K562 (cell line): Measurements from ENCODE around the gene CYTH1. TPM values are rescaled to one million over a fixed set of nuclear protein-coding genes. Genes with fewer than 3 reads are reported as not detected.

Experiments
- ATAC-seq: fragments of 200-7000 bp; cut with Tn5 transposase; 3 replicates; pipeline ENCODE4 v1.9.1; 2020; ENCODE audit warnings: moderate library complexity
- BruUV-seq: library from RNA; stranded (reverse); fragments of 400-500 nt; replicated peaks from 2 replicates; lab custom pipeline; 2021; lab: Mats Ljungman, UMichigan
- CTCF ChIA-PET: fragments of 300-600 bp; formaldehyde crosslinking; extraction: SDS; loops from one replicate; lab custom pipeline; 2021; ENCODE audit warnings: low intra/inter-chr PET ratio; lab: Yijun Ruan, JAX
- POLR2A ChIA-PET: fragments of 300-600, 350-650 bp; sonication (Branson Sonifier 250); formaldehyde crosslinking; extraction: SDS; loops from one replicate; lab custom pipeline; 2021; ENCODE audit warnings: antibody characterized with exemption, inconsistent platforms; lab: Yijun Ruan, JAX
- DNase-seq, 4 experiments: peaks; one replicate each; pipeline versions ENCODE4 v3.0.0 to v3.0.0-alpha.2; 2011 to 2018; ENCODE audit warnings: low spot score in 3 of 4, mixed read lengths in 3 of 4; ENCODE audit errors: extremely low read depth in 1 of 4
- FAIRE-seq: peaks from 2 replicates; lab custom pipeline; 2011; peaks lifted over from hg19 to GRCh38; lab: Jason Lieb, UNC
- H2AFZ ChIP-seq: 2 replicates; pipeline ENCODE4 v1.6.0; 2011; ENCODE audit warnings: low read depth, low read length, control low read depth, inconsistent platforms
- H3K27ac ChIP-seq: fragments of 200-600 bp; 3 replicates; pipeline ENCODE4 v1.8.0; 2011; ENCODE audit warnings: low read depth, mild to moderate bottlenecking, control low read depth, inconsistent platforms, low read length, moderate library complexity, mixed read lengths; ENCODE audit errors: extremely low read depth
- H3K27me3 ChIP-seq, 2 experiments: fragments of 300-600 bp in 1 of 2; 2 replicates in 1 of 2; 3 replicates in 1 of 2; pipeline versions ENCODE4 v1.6.0 to v1.8.0; 2011; ENCODE audit warnings: inconsistent platforms in 2 of 2, low read length in 2 of 2, mild to moderate bottlenecking in 1 of 2, mixed read lengths in 1 of 2, moderate library complexity in 1 of 2; ENCODE audit not compliant: control insufficient read depth in 2 of 2, insufficient read depth in 2 of 2
- H3K36me3 ChIP-seq: fragments of 300-600 bp; 3 replicates; pipeline ENCODE4 v1.8.0; 2011; ENCODE audit warnings: mild to moderate bottlenecking, low read length, inconsistent platforms; ENCODE audit not compliant: control insufficient read depth, insufficient read depth
- H3K4me1 ChIP-seq, 2 experiments: fragments of 200-600 bp in 1 of 2; replicated peaks in 1 of 2; 2 replicates in 1 of 2; 3 replicates in 1 of 2; pipeline versions ENCODE4 v1.5.1 to v1.8.0; 2011; ENCODE audit warnings: inconsistent platforms in 2 of 2, low read length in 2 of 2, mild to moderate bottlenecking in 1 of 2, mixed read lengths in 1 of 2, moderate library complexity in 1 of 2; ENCODE audit not compliant: control insufficient read depth in 2 of 2, insufficient read depth in 2 of 2
- H3K4me2 ChIP-seq: 2 replicates; pipeline ENCODE4 v1.6.1; 2011; ENCODE audit warnings: low read length, control low read depth, inconsistent platforms, mixed read lengths; ENCODE audit not compliant: insufficient read depth
- H3K4me3 ChIP-seq: fragments of 200-600 bp; sonication (generic), shearing (Covaris generic); 2 replicates; pipeline ENCODE4 v1.5.1; 2016; ENCODE audit warnings: control low read depth, inconsistent platforms
- H3K79me2 ChIP-seq: fragments of 200-600 bp; 3 replicates; pipeline ENCODE4 v1.8.0; 2011; ENCODE audit warnings: low read length, inconsistent platforms; ENCODE audit not compliant: control insufficient read depth, insufficient read depth
- H3K9ac ChIP-seq, 2 experiments: 2 replicates each; pipeline versions ENCODE4 v1.6.0 to v1.6.1; 2011; ENCODE audit warnings: low read depth in 2 of 2, low read length in 2 of 2, control low read depth in 1 of 2, inconsistent platforms in 1 of 2, mild to moderate bottlenecking in 1 of 2, mixed read lengths in 1 of 2; ENCODE audit not compliant: insufficient read depth in 1 of 2
- H3K9me1 ChIP-seq: one replicate; pipeline ENCODE4 v1.6.0; 2011; ENCODE audit warnings: inconsistent platforms, mild to moderate bottlenecking, low read length, moderate library complexity; ENCODE audit not compliant: control insufficient read depth, insufficient read depth
- H3K9me3 ChIP-seq: replicated peaks from 2 replicates; pipeline ENCODE4 v1.5.1; 2011; ENCODE audit warnings: low read depth, low read length, inconsistent platforms; ENCODE audit not compliant: control insufficient read depth, insufficient read depth
- H4K20me1 ChIP-seq: replicated peaks from 2 replicates; pipeline ENCODE4 v1.6.1; 2011; ENCODE audit warnings: low read length, inconsistent platforms, mixed read lengths; ENCODE audit not compliant: control insufficient read depth, insufficient read depth
- U2AF2 ChIP-seq: fragments of 200-400 bp; formaldehyde crosslinking; optimal IDR thresholded peaks from 2 replicates; pipeline ENCODE3; 2017; ENCODE audit warnings: low read depth, mild to moderate bottlenecking, low read length
- WGBS: fragments of 100-300 bp; shearing (Covaris generic); methylation state at CpG from one replicate; pipeline ENCODE4 v1.1.6; 2016; ENCODE audit warnings: low coverage, mixed read lengths; ENCODE audit not compliant: insufficient coverage; ENCODE audit errors: missing lambda C conversion rate; 5-methylcytosine and 5-hydroxymethylcytosine counted together
- in situ Hi-C: fragments of 300-500 bp; cut with MboI; formaldehyde crosslinking; loops from 4 replicates; pipeline ENCODE4 v1.15.0; 2018; ENCODE audit warnings: inconsistent platforms, mixed read lengths
- intact Hi-C: fragments of 100-400 bp; cut with micrococcal nuclease; formaldehyde crosslinking; loops from 2 replicates; pipeline ENCODE4 v1.14.2; 2022
- polyA plus RNA-seq, 8 experiments: library from polyadenylated mRNA; depleted of rRNA in 4 of 8; stranded (reverse) in 5 of 8; unstranded in 3 of 8; fragments of >200 nt; fragmentation: Nextera tagmentation in 2 of 8; fragmentation: Illumina TruSeq in 1 of 8; extraction: Ambion mirVana in 2 of 8; extraction: Trizol in 1 of 8; gene quantifications; 2 replicates each; pipeline versions ENCODE4 v1.2.1 to v1.2.3, GENCODE V29; 2011 to 2014; ENCODE audit warnings: inconsistent platforms in 1 of 8, missing spikeins in 1 of 8
- total RNA-seq, 7 experiments: library from RNA; depleted of rRNA in 6 of 7; stranded (reverse); fragments of >200 nt in 6 of 7; fragmentation: Illumina TruSeq in 2 of 7; extraction: Trizol in 2 of 7; gene quantifications; 2 replicates each; pipeline versions ENCODE4 v1.2.1 to v1.2.3, GENCODE V29; 2011 to 2021; ENCODE audit warnings: low replicate concordance in 1 of 7
- TF ChIP-seq, protein P1 (sequence below): fragments of 250-450 bp; sonication (Bioruptor Pico); IDR thresholded peaks from 2 replicates; pipeline ENCODE4 v1.8.0; 2021; ENCODE audit warnings: moderate library complexity, mild to moderate bottlenecking, inconsistent platforms
- TF ChIP-seq, protein P2 (sequence below): fragments of 250-450 bp; sonication (Bioruptor Pico); IDR thresholded peaks from 2 replicates; pipeline ENCODE4 v1.5.0; 2021
- TF ChIP-seq, protein P3 (sequence below), 2 experiments: fragments of 450-650 bp in 1 of 2; sonication (generic) in 1 of 2; formaldehyde crosslinking; conservative IDR thresholded peaks; 2 replicates each; pipeline versions ENCODE4 v1.4.0 to v1.8.1; 2020 to 2022; ENCODE audit warnings: mild to moderate bottlenecking in 1 of 2, missing genetic modification reagents in 1 of 2

The CYTH1 gene
- total and polyA plus RNA-seq, 9 of the 15 experiments (the other 6 are each of a cell fraction or from before 2014, with no cell fraction given), result 0.52 to 27.7 (median 16.8) TPM

DNA sequence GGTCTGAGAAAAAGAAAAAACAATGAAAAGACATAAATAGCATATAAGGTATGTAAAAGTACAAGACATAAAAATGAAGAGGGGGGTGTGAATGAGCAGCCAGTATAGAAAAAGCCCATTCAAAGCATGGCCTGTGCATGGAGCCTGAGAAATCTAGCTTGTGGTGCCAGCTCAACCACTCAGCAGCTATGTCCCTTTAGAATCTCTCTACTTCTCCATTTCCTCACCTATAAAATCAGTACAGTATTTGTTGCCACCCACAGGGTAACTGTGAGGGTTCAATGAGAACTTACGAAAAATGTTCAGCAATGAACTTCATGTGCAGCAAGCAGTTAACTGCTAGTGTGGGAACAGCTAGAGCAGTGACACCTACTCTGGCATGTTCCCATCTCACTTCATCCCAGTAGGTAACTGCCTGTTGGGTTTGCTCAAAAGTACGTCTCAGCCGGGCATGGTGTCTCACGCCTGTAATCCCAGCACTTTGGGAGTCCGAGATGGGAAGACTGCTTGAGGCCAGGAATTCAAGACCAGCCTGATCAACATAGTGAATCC lies 15.3 kb downstream of the CYTH1 start (continued):
- TF ChIP-seq, protein P1, sequence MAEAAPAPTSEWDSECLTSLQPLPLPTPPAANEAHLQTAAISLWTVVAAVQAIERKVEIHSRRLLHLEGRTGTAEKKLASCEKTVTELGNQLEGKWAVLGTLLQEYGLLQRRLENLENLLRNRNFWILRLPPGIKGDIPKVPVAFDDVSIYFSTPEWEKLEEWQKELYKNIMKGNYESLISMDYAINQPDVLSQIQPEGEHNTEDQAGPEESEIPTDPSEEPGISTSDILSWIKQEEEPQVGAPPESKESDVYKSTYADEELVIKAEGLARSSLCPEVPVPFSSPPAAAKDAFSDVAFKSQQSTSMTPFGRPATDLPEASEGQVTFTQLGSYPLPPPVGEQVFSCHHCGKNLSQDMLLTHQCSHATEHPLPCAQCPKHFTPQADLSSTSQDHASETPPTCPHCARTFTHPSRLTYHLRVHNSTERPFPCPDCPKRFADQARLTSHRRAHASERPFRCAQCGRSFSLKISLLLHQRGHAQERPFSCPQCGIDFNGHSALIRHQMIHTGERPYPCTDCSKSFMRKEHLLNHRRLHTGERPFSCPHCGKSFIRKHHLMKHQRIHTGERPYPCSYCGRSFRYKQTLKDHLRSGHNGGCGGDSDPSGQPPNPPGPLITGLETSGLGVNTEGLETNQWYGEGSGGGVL (CRISPR knock-in tag), result no peak
- TF ChIP-seq, protein P2, sequence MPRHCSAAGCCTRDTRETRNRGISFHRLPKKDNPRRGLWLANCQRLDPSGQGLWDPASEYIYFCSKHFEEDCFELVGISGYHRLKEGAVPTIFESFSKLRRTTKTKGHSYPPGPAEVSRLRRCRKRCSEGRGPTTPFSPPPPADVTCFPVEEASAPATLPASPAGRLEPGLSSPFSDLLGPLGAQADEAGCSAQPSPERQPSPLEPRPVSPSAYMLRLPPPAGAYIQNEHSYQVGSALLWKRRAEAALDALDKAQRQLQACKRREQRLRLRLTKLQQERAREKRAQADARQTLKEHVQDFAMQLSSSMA (CRISPR knock-in tag), result no peak
- TF ChIP-seq, protein P3, sequence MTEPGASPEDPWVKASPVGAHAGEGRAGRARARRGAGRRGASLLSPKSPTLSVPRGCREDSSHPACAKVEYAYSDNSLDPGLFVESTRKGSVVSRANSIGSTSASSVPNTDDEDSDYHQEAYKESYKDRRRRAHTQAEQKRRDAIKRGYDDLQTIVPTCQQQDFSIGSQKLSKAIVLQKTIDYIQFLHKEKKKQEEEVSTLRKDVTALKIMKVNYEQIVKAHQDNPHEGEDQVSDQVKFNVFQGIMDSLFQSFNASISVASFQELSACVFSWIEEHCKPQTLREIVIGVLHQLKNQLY (CRISPR knock-in tag; conservative IDR thresholded peaks at IDR 0.05), result no peak
- TF ChIP-seq, all 486 proteins: peak for 0

DNA sequence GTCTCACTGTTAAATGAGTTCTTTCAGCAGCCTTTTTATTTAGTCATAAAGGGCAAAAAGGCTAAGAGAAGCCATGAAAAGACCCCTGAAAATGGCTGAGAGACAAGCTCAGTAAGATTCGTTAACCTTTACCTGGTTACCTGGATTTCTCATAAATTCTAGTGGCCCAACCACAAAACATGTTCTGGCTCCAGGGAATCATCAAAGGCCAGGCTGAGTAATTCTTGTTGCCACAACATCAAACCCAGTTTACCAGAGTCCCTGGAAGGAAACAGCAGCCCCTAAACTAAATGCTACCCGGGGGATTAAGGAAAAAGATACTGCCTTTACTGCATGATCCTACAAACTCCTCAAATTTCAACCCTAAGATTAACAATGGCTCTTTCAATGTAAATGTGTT lies 15.8 kb downstream of the CYTH1 start:
- no peak overlapping the region for H3K4me2 ChIP-seq
- no peak overlapping the region for H3K27ac ChIP-seq
- DNase-seq (no peak), ATAC-seq (no peak), FAIRE-seq (peak; percentile 6)
- in situ Hi-C loops, result no loop called here
- 0 out of 2 replicates have a peak, but pooled peaks cover 16% of the 10 kb centered on the region for H4K20me1 ChIP-seq
- WGBS, result 25% methylated on average over 2 of the region's 2 CpGs
- TF ChIP-seq U2AF2, result no peak
- ChIA-PET POLR2A (interaction anchor here (0.6 kb wide), 1 partner anchor 10 kb away, joined by 3 read pairs; no protein-coding TSS in a partner anchor), CTCF (no interaction called here)
- no peaks in the 10 kb centered on the region; a peak in 1 of 5 replicates for H3K4me1 ChIP-seq
- H2AFZ ChIP-seq, result no peak overlapping the region
- no peaks in the 10 kb centered on the region for H3K36me3 ChIP-seq
- H3K79me2 ChIP-seq, result peaks cover 45% of the 10 kb centered on the region
- H3K9me3 ChIP-seq, result no peaks in the 10 kb centered on the region
- H3K27me3 ChIP-seq, result no peaks in the 10 kb centered on the region
- intact Hi-C loops, result no loop called here
- no peak overlapping the region for H3K4me3 ChIP-seq
- BruUV-seq, result no TSS peak
- no peak overlapping the region for H3K9ac ChIP-seq
- H3K9me1 ChIP-seq, result no peaks in the 10 kb centered on the region
